K562 (cell line): Measurements from ENCODE around the gene PHKG2. TPM values are rescaled to one million over a fixed set of nuclear protein-coding genes. Genes with fewer than 3 reads are reported as not detected.
A peak's percentile ranks its signal among the peaks of the same experiment; 100 is the strongest.

Experiments
- ATAC-seq: fragments of 200-7000 bp; cut with Tn5 transposase; 3 replicates; pipeline ENCODE4 v1.9.1; 2020; ENCODE audit warnings: moderate library complexity
- BruUV-seq: library from RNA; stranded (reverse); fragments of 400-500 nt; replicated peaks from 2 replicates; lab custom pipeline; 2021; lab: Mats Ljungman, UMichigan
- CTCF ChIA-PET: fragments of 300-600 bp; formaldehyde crosslinking; extraction: SDS; loops from one replicate; lab custom pipeline; 2021; ENCODE audit warnings: low intra/inter-chr PET ratio; lab: Yijun Ruan, JAX
- POLR2A ChIA-PET: fragments of 300-600, 350-650 bp; sonication (Branson Sonifier 250); formaldehyde crosslinking; extraction: SDS; loops from one replicate; lab custom pipeline; 2021; ENCODE audit warnings: antibody characterized with exemption, inconsistent platforms; lab: Yijun Ruan, JAX
- DNase-seq, 4 experiments: peaks; one replicate each; pipeline versions ENCODE4 v3.0.0 to v3.0.0-alpha.2; 2011 to 2018; ENCODE audit warnings: low spot score in 3 of 4, mixed read lengths in 3 of 4; ENCODE audit errors: extremely low read depth in 1 of 4
- FAIRE-seq: peaks from 2 replicates; lab custom pipeline; 2011; peaks lifted over from hg19 to GRCh38; lab: Jason Lieb, UNC
- H2AFZ ChIP-seq: 2 replicates; pipeline ENCODE4 v1.6.0; 2011; ENCODE audit warnings: low read depth, low read length, control low read depth, inconsistent platforms
- H3K27ac ChIP-seq: fragments of 200-600 bp; 3 replicates; pipeline ENCODE4 v1.8.0; 2011; ENCODE audit warnings: low read depth, mild to moderate bottlenecking, control low read depth, inconsistent platforms, low read length, moderate library complexity, mixed read lengths; ENCODE audit errors: extremely low read depth
- H3K27me3 ChIP-seq, 2 experiments: fragments of 300-600 bp in 1 of 2; 2 replicates in 1 of 2; 3 replicates in 1 of 2; pipeline versions ENCODE4 v1.6.0 to v1.8.0; 2011; ENCODE audit warnings: inconsistent platforms in 2 of 2, low read length in 2 of 2, mild to moderate bottlenecking in 1 of 2, mixed read lengths in 1 of 2, moderate library complexity in 1 of 2; ENCODE audit not compliant: control insufficient read depth in 2 of 2, insufficient read depth in 2 of 2
- H3K36me3 ChIP-seq: fragments of 300-600 bp; 3 replicates; pipeline ENCODE4 v1.8.0; 2011; ENCODE audit warnings: mild to moderate bottlenecking, low read length, inconsistent platforms; ENCODE audit not compliant: control insufficient read depth, insufficient read depth
- H3K4me1 ChIP-seq, 2 experiments: fragments of 200-600 bp in 1 of 2; replicated peaks in 1 of 2; 2 replicates in 1 of 2; 3 replicates in 1 of 2; pipeline versions ENCODE4 v1.5.1 to v1.8.0; 2011; ENCODE audit warnings: inconsistent platforms in 2 of 2, low read length in 2 of 2, mild to moderate bottlenecking in 1 of 2, mixed read lengths in 1 of 2, moderate library complexity in 1 of 2; ENCODE audit not compliant: control insufficient read depth in 2 of 2, insufficient read depth in 2 of 2
- H3K4me2 ChIP-seq: 2 replicates; pipeline ENCODE4 v1.6.1; 2011; ENCODE audit warnings: low read length, control low read depth, inconsistent platforms, mixed read lengths; ENCODE audit not compliant: insufficient read depth
- H3K4me3 ChIP-seq: fragments of 200-600 bp; sonication (generic), shearing (Covaris generic); 2 replicates; pipeline ENCODE4 v1.5.1; 2016; ENCODE audit warnings: control low read depth, inconsistent platforms
- H3K79me2 ChIP-seq: fragments of 200-600 bp; 3 replicates; pipeline ENCODE4 v1.8.0; 2011; ENCODE audit warnings: low read length, inconsistent platforms; ENCODE audit not compliant: control insufficient read depth, insufficient read depth
- H3K9ac ChIP-seq, 2 experiments: 2 replicates each; pipeline versions ENCODE4 v1.6.0 to v1.6.1; 2011; ENCODE audit warnings: low read depth in 2 of 2, low read length in 2 of 2, control low read depth in 1 of 2, inconsistent platforms in 1 of 2, mild to moderate bottlenecking in 1 of 2, mixed read lengths in 1 of 2; ENCODE audit not compliant: insufficient read depth in 1 of 2
- H3K9me1 ChIP-seq: one replicate; pipeline ENCODE4 v1.6.0; 2011; ENCODE audit warnings: inconsistent platforms, mild to moderate bottlenecking, low read length, moderate library complexity; ENCODE audit not compliant: control insufficient read depth, insufficient read depth
- H3K9me3 ChIP-seq: replicated peaks from 2 replicates; pipeline ENCODE4 v1.5.1; 2011; ENCODE audit warnings: low read depth, low read length, inconsistent platforms; ENCODE audit not compliant: control insufficient read depth, insufficient read depth
- H4K20me1 ChIP-seq: replicated peaks from 2 replicates; pipeline ENCODE4 v1.6.1; 2011; ENCODE audit warnings: low read length, inconsistent platforms, mixed read lengths; ENCODE audit not compliant: control insufficient read depth, insufficient read depth
- BCOR ChIP-seq: fragments of 450-650 bp; IDR thresholded peaks from 2 replicates; pipeline ENCODE4 v1.6.1; 2016
- CAMTA2 ChIP-seq: fragments of 250-450 bp; sonication (Bioruptor Pico); conservative IDR thresholded peaks from 2 replicates; pipeline ENCODE4 v1.5.1; 2022
- CBX3 ChIP-seq, 2 experiments: IDR thresholded peaks; 1 replicate in 1 of 2; 2 replicates in 1 of 2; pipeline ENCODE4 v1.6.1; 2012; ENCODE audit warnings: inconsistent platforms in 2 of 2, low read length in 2 of 2, borderline replicate concordance in 1 of 2, control low read depth in 1 of 2
- FUS ChIP-seq: fragments of 200-400 bp; formaldehyde crosslinking; optimal IDR thresholded peaks from 2 replicates; pipeline ENCODE3; 2017; ENCODE audit warnings: low read depth, low read length
- HDAC2 ChIP-seq: fragments of 450-650 bp; IDR thresholded peaks from 2 replicates; pipeline ENCODE4 v1.6.1; 2016; ENCODE audit warnings: mild to moderate bottlenecking
- HIVEP1 ChIP-seq: fragments of 250-450 bp; sonication (Bioruptor Pico); IDR thresholded peaks from 2 replicates; pipeline ENCODE4 v1.4.0; 2020; ENCODE audit warnings: mild to moderate bottlenecking
- POLR2AphosphoS2 ChIP-seq: IDR thresholded peaks from 2 replicates; pipeline ENCODE4 v1.6.1; 2012; ENCODE audit warnings: low read length, improper control_type of control experiment
- POLR2G ChIP-seq: fragments of 200-400 bp; formaldehyde crosslinking; IDR thresholded peaks from 2 replicates; pipeline ENCODE4 v1.6.1; 2017; ENCODE audit warnings: low read depth, mild to moderate bottlenecking, antibody characterized with exemption, low read length, moderate library complexity
- RBFOX2 ChIP-seq: fragments of 200-400 bp; formaldehyde crosslinking; IDR thresholded peaks from 2 replicates; pipeline ENCODE4 v1.6.1; 2017; ENCODE audit warnings: low read depth, mild to moderate bottlenecking, low read length, moderate library complexity
- RHOXF2B ChIP-seq: fragments of 250-450 bp; sonication (Bioruptor Pico); conservative IDR thresholded peaks from 2 replicates; pipeline ENCODE4 v1.5.1; 2021
- SP1 ChIP-seq: sonication (generic); formaldehyde crosslinking; IDR thresholded peaks from 2 replicates; pipeline ENCODE4 v1.8.1; 2022; ENCODE audit warnings: mild to moderate bottlenecking, missing genetic modification reagents
- SP2 ChIP-seq: IDR thresholded peaks from 2 replicates; pipeline ENCODE4 v1.6.1; 2011; ENCODE audit warnings: mild to moderate bottlenecking, low read depth, low read length, moderate library complexity; ENCODE audit not compliant: poor library complexity, severe bottlenecking; ENCODE audit errors: extremely low read depth
- TAL1 ChIP-seq: fragments of 450-650 bp; IDR thresholded peaks from 2 replicates; pipeline ENCODE4 v1.6.1; 2016; ENCODE audit warnings: mild to moderate bottlenecking
- ZNF431 ChIP-seq: sonication (generic); formaldehyde crosslinking; IDR thresholded peaks from 2 replicates; pipeline ENCODE4 v1.8.0; 2022; ENCODE audit warnings: mild to moderate bottlenecking, missing genetic modification reagents
- WGBS: fragments of 100-300 bp; shearing (Covaris generic); methylation state at CpG from one replicate; pipeline ENCODE4 v1.1.6; 2016; ENCODE audit warnings: low coverage, mixed read lengths; ENCODE audit not compliant: insufficient coverage; ENCODE audit errors: missing lambda C conversion rate; 5-methylcytosine and 5-hydroxymethylcytosine counted together
- in situ Hi-C: fragments of 300-500 bp; cut with MboI; formaldehyde crosslinking; loops from 4 replicates; pipeline ENCODE4 v1.15.0; 2018; ENCODE audit warnings: inconsistent platforms, mixed read lengths
- intact Hi-C: fragments of 100-400 bp; cut with micrococcal nuclease; formaldehyde crosslinking; loops from 2 replicates; pipeline ENCODE4 v1.14.2; 2022
- polyA plus RNA-seq, 8 experiments: library from polyadenylated mRNA; depleted of rRNA in 4 of 8; stranded (reverse) in 5 of 8; unstranded in 3 of 8; fragments of >200 nt; fragmentation: Nextera tagmentation in 2 of 8; fragmentation: Illumina TruSeq in 1 of 8; extraction: Ambion mirVana in 2 of 8; extraction: Trizol in 1 of 8; gene quantifications; 2 replicates each; pipeline versions ENCODE4 v1.2.1 to v1.2.3, GENCODE V29; 2011 to 2014; ENCODE audit warnings: inconsistent platforms in 1 of 8, missing spikeins in 1 of 8
- total RNA-seq, 7 experiments: library from RNA; depleted of rRNA in 6 of 7; stranded (reverse); fragments of >200 nt in 6 of 7; fragmentation: Illumina TruSeq in 2 of 7; extraction: Trizol in 2 of 7; gene quantifications; 2 replicates each; pipeline versions ENCODE4 v1.2.1 to v1.2.3, GENCODE V29; 2011 to 2021; ENCODE audit warnings: low replicate concordance in 1 of 7
- TF ChIP-seq, protein P1 (sequence below): fragments of 450-650 bp; conservative IDR thresholded peaks from 2 replicates; pipeline ENCODE4 v1.6.1; 2016; ENCODE audit warnings: missing genetic modification characterization, low read depth, mild to moderate bottlenecking, control low read depth, missing compliant biosample characterization

The PHKG2 gene
- total and polyA plus RNA-seq, 9 of the 15 experiments (the other 6 are each of a cell fraction or from before 2014, with no cell fraction given) = 5.8 to 54.2 (median 30.7) TPM

DNA sequence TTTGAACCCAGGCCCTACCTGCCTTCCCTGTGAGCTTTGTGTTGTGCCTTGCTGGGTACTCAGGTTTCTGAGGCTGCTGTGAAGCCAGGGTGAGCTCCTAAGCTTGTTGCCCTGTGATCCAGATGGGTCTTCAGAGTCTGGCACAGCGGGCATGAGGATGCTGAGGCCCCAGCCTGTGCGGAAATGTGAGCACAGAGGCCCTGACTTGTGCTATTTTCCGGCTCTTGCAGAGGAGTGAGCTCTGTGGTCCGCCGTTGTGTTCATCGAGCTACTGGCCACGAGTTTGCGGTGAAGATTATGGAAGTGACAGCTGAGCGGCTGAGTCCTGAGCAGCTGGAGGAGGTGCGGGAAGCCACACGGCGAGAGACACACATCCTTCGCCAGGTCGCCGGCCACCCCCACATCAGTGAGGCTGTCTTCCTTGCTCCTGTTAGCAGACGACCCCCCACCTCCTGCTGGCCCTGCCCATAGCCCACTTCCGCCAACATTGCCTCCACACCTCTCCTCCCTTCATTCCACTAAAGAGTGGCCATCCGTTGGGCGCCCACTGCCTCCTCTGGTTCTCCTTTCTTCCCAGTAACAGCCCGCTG, 2.7 kb downstream of the PHKG2 start:
- Histone ChIP-seq H2AFZ (no peak overlapping the region), H3K79me2 (peaks cover 27% of the 10 kb centered on the region), H4K20me1 (no peaks in the 10 kb centered on the region), H3K27me3 (no peaks in the 10 kb centered on the region), H3K4me1 (peaks cover 8 to 14% of the 10 kb centered on the region in 2 experiments; a peak in 4 of 5 replicates), H3K27ac (no peak overlapping the region), H3K4me2 (no peak overlapping the region), H3K9me3 (no peaks in the 10 kb centered on the region), H3K9ac (peak overlapping the region in 1 of 2 experiments; percentile 33; a peak in 1 of 4 replicates), H3K4me3 (no peak overlapping the region), H3K36me3 (peaks cover 59% of the 10 kb centered on the region; the same call in 2 of the 3 replicates), H3K9me1 (no peaks in the 10 kb centered on the region)
- TF ChIP-seq, protein P1, sequence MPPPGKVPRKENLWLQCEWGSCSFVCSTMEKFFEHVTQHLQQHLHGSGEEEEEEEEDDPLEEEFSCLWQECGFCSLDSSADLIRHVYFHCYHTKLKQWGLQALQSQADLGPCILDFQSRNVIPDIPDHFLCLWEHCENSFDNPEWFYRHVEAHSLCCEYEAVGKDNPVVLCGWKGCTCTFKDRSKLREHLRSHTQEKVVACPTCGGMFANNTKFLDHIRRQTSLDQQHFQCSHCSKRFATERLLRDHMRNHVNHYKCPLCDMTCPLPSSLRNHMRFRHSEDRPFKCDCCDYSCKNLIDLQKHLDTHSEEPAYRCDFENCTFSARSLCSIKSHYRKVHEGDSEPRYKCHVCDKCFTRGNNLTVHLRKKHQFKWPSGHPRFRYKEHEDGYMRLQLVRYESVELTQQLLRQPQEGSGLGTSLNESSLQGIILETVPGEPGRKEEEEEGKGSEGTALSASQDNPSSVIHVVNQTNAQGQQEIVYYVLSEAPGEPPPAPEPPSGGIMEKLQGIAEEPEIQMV (tag) = no peak
- TF ChIP-seq CAMTA2 (CRISPR knock-in tag) = no peak
- 0 out of 2 replicates have a peak, but pooled peaks have one; percentile 36 for TF ChIP-seq POLR2G
- TF ChIP-seq FUS = no peak
- TF ChIP-seq POLR2AphosphoS2 = no peak
- TF ChIP-seq HIVEP1 (CRISPR knock-in tag) = no peak
- TF ChIP-seq ZNF431 (CRISPR knock-in tag) = no peak
- no peak for TF ChIP-seq SP1
- TF ChIP-seq SP2 = no peak
- no peak for TF ChIP-seq CBX3 (IDR thresholded peaks at IDR 0.05; ENCODE audit: borderline replicate concordance in 1 of 2, low read length in 2 of 2)
- TF ChIP-seq TAL1 = no peak
- no peak for TF ChIP-seq BCOR
- no peak for TF ChIP-seq RHOXF2B (CRISPR knock-in tag)
- TF ChIP-seq HDAC2 = no peak
- peak; percentile 49 for TF ChIP-seq RBFOX2
- CTCF ChIA-PET = no interaction called here
- POLR2A ChIA-PET = interaction anchor here (1.0 to 2.9 kb wide), 7 partner anchors 9 to 59 kb away, joined by 3 to 28 read pairs (median 3); no protein-coding TSS in a partner anchor
- ATAC-seq (no peak), FAIRE-seq (no peak), DNase-seq (no peak)
- in situ Hi-C loops (no loop called here), intact Hi-C loops (no loop called here)
- BruUV-seq = no TSS peak
- WGBS = 89% methylated on average over 16 of the region's 20 CpGs
